GM23338 (cell line): Measurements from ENCODE around the gene FAM131A.

ENCODE experiments used
- CREB1 ChIP-seq: fragments of 250-450 bp; sonication (Bioruptor Pico); IDR thresholded peaks from 2 replicates; pipeline ENCODE4 v1.5.0; 2020; ENCODE audit warnings: low read depth, mild to moderate bottlenecking, moderate library complexity
- EZH2 ChIP-seq: fragments of 200-600 bp; sonication (generic); IDR thresholded peaks from one replicate; pipeline ENCODE4 v1.8.0; 2017; ENCODE audit warnings: antibody characterized with exemption, mild to moderate bottlenecking, low read depth; ENCODE audit not compliant: unreplicated experiment
- EZH2phosphoT487 ChIP-seq: fragments of 200-600 bp; sonication (generic); IDR thresholded peaks from one replicate; pipeline ENCODE4 v1.8.1; 2018; ENCODE audit warnings: antibody characterized with exemption; ENCODE audit not compliant: unreplicated experiment
- JUNB ChIP-seq: IDR thresholded peaks from one replicate; pipeline ENCODE4 v1.6.1; 2016; ENCODE audit warnings: antibody characterized with exemption; ENCODE audit not compliant: unreplicated experiment
- NANOG ChIP-seq: IDR thresholded peaks from 2 replicates; pipeline ENCODE4 v1.6.1; 2016; ENCODE audit warnings: antibody characterized with exemption, borderline replicate concordance
- POLR2AphosphoS5 ChIP-seq: IDR thresholded peaks from 2 replicates; pipeline ENCODE4 v1.6.1; 2016; ENCODE audit warnings: antibody characterized with exemption, low read depth
- STAT1 ChIP-seq: IDR thresholded peaks from one replicate; pipeline ENCODE4 v1.6.1; 2016; ENCODE audit warnings: antibody characterized with exemption; ENCODE audit not compliant: unreplicated experiment
- ZNF114 ChIP-seq: fragments of 250-450 bp; sonication (Bioruptor Pico); IDR thresholded peaks from 2 replicates; pipeline ENCODE4 v1.5.0; 2020; ENCODE audit warnings: mild to moderate bottlenecking, moderate library complexity
- ZNF331 ChIP-seq: fragments of 250-450 bp; sonication (Bioruptor Pico); IDR thresholded peaks from 2 replicates; pipeline ENCODE4 v1.5.0; 2020; ENCODE audit warnings: low read depth, mild to moderate bottlenecking, moderate library complexity
- TF ChIP-seq, protein P1 (sequence below), 2 experiments: fragments of 200-600 bp in 1 of 2; sonication (generic) in 1 of 2; conservative IDR thresholded peaks; 2 replicates each; pipeline versions ENCODE4 v1.5.1 to v1.6.1; 2016 to 2017; ENCODE audit warnings: antibody characterized with exemption in 2 of 2, low read depth in 2 of 2, mild to moderate bottlenecking in 2 of 2, moderate library complexity in 1 of 2
- TF ChIP-seq, protein P2 (sequence below): IDR thresholded peaks from one replicate; pipeline ENCODE4 v1.6.1; 2018; ENCODE audit warnings: antibody characterized with exemption; ENCODE audit not compliant: unreplicated experiment
- TF ChIP-seq, protein P3 (sequence below): fragments of 250-450 bp; sonication (Bioruptor Pico); IDR thresholded peaks from 2 replicates; pipeline ENCODE4 v1.5.0; 2020; ENCODE audit warnings: mild to moderate bottlenecking, moderate library complexity
- TF ChIP-seq, protein P4 (sequence below): IDR thresholded peaks from 2 replicates; pipeline ENCODE4 v1.6.1; 2016; ENCODE audit warnings: antibody characterized with exemption

DNA sequence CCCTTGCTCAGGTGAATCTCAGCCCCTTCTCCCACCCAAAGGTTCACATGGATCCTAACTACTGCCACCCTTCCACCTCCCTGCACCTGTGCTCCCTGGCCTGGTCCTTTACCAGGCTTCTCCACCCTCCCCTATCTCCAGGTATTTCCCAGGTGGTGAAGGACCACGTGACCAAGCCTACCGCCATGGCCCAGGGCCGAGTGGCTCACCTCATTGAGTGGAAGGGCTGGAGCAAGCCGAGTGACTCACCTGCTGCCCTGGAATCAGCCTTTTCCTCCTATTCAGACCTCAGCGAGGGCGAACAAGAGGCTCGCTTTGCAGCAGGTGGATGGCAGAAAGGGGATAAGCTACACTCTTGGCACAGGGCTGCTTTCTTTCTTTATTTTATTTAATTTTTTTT, 4.5 kb downstream of the FAM131A start:
- TF ChIP-seq NANOG (no peak), EZH2 (no peak), POLR2AphosphoS5 (no peak), JUNB (no peak), EZH2phosphoT487 (no peak), STAT1 (no peak), ZNF331 (CRISPR knock-in tag) (no peak), CREB1 (no peak), ZNF114 (no peak)
- TF ChIP-seq, protein P1, sequence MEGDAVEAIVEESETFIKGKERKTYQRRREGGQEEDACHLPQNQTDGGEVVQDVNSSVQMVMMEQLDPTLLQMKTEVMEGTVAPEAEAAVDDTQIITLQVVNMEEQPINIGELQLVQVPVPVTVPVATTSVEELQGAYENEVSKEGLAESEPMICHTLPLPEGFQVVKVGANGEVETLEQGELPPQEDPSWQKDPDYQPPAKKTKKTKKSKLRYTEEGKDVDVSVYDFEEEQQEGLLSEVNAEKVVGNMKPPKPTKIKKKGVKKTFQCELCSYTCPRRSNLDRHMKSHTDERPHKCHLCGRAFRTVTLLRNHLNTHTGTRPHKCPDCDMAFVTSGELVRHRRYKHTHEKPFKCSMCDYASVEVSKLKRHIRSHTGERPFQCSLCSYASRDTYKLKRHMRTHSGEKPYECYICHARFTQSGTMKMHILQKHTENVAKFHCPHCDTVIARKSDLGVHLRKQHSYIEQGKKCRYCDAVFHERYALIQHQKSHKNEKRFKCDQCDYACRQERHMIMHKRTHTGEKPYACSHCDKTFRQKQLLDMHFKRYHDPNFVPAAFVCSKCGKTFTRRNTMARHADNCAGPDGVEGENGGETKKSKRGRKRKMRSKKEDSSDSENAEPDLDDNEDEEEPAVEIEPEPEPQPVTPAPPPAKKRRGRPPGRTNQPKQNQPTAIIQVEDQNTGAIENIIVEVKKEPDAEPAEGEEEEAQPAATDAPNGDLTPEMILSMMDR (conservative IDR thresholded peaks at IDR 0.05; ENCODE audit: low read depth in 2 of 2) = no peak
- TF ChIP-seq, protein P2, sequence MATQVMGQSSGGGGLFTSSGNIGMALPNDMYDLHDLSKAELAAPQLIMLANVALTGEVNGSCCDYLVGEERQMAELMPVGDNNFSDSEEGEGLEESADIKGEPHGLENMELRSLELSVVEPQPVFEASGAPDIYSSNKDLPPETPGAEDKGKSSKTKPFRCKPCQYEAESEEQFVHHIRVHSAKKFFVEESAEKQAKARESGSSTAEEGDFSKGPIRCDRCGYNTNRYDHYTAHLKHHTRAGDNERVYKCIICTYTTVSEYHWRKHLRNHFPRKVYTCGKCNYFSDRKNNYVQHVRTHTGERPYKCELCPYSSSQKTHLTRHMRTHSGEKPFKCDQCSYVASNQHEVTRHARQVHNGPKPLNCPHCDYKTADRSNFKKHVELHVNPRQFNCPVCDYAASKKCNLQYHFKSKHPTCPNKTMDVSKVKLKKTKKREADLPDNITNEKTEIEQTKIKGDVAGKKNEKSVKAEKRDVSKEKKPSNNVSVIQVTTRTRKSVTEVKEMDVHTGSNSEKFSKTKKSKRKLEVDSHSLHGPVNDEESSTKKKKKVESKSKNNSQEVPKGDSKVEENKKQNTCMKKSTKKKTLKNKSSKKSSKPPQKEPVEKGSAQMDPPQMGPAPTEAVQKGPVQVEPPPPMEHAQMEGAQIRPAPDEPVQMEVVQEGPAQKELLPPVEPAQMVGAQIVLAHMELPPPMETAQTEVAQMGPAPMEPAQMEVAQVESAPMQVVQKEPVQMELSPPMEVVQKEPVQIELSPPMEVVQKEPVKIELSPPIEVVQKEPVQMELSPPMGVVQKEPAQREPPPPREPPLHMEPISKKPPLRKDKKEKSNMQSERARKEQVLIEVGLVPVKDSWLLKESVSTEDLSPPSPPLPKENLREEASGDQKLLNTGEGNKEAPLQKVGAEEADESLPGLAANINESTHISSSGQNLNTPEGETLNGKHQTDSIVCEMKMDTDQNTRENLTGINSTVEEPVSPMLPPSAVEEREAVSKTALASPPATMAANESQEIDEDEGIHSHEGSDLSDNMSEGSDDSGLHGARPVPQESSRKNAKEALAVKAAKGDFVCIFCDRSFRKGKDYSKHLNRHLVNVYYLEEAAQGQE = no peak
- TF ChIP-seq, protein P3, sequence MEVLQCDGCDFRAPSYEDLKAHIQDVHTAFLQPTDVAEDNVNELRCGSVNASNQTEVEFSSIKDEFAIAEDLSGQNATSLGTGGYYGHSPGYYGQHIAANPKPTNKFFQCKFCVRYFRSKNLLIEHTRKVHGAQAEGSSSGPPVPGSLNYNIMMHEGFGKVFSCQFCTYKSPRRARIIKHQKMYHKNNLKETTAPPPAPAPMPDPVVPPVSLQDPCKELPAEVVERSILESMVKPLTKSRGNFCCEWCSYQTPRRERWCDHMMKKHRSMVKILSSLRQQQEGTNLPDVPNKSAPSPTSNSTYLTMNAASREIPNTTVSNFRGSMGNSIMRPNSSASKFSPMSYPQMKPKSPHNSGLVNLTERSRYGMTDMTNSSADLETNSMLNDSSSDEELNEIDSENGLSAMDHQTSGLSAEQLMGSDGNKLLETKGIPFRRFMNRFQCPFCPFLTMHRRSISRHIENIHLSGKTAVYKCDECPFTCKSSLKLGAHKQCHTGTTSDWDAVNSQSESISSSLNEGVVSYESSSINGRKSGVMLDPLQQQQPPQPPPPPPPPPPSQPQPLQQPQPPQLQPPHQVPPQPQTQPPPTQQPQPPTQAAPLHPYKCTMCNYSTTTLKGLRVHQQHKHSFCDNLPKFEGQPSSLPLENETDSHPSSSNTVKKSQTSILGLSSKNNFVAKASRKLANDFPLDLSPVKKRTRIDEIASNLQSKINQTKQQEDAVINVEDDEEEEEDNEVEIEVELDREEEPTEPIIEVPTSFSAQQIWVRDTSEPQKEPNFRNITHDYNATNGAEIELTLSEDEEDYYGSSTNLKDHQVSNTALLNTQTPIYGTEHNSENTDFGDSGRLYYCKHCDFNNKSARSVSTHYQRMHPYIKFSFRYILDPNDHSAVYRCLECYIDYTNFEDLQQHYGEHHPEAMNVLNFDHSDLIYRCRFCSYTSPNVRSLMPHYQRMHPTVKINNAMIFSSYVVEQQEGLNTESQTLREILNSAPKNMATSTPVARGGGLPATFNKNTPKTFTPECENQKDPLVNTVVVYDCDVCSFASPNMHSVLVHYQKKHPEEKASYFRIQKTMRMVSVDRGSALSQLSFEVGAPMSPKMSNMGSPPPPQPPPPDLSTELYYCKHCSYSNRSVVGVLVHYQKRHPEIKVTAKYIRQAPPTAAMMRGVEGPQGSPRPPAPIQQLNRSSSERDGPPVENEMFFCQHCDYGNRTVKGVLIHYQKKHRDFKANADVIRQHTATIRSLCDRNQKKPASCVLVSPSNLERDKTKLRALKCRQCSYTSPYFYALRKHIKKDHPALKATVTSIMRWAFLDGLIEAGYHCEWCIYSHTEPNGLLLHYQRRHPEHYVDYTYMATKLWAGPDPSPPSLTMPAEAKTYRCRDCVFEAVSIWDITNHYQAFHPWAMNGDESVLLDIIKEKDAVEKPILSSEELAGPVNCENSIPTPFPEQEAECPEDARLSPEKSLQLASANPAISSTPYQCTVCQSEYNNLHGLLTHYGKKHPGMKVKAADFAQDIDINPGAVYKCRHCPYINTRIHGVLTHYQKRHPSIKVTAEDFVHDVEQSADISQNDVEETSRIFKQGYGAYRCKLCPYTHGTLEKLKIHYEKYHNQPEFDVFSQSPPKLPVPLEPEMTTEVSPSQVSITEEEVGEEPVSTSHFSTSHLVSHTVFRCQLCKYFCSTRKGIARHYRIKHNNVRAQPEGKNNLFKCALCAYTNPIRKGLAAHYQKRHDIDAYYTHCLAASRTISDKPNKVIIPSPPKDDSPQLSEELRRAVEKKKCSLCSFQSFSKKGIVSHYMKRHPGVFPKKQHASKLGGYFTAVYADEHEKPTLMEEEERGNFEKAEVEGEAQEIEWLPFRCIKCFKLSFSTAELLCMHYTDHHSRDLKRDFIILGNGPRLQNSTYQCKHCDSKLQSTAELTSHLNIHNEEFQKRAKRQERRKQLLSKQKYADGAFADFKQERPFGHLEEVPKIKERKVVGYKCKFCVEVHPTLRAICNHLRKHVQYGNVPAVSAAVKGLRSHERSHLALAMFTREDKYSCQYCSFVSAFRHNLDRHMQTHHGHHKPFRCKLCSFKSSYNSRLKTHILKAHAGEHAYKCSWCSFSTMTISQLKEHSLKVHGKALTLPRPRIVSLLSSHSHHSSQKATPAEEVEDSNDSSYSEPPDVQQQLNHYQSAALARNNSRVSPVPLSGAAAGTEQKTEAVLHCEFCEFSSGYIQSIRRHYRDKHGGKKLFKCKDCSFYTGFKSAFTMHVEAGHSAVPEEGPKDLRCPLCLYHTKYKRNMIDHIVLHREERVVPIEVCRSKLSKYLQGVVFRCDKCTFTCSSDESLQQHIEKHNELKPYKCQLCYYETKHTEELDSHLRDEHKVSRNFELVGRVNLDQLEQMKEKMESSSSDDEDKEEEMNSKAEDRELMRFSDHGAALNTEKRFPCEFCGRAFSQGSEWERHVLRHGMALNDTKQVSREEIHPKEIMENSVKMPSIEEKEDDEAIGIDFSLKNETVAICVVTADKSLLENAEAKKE (CRISPR knock-in tag) = no peak
- TF ChIP-seq, protein P4, sequence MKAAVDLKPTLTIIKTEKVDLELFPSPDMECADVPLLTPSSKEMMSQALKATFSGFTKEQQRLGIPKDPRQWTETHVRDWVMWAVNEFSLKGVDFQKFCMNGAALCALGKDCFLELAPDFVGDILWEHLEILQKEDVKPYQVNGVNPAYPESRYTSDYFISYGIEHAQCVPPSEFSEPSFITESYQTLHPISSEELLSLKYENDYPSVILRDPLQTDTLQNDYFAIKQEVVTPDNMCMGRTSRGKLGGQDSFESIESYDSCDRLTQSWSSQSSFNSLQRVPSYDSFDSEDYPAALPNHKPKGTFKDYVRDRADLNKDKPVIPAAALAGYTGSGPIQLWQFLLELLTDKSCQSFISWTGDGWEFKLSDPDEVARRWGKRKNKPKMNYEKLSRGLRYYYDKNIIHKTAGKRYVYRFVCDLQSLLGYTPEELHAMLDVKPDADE = no peak
